ENCODE measurements around the gene SAMD14.

The SAMD14 gene

DNA sequence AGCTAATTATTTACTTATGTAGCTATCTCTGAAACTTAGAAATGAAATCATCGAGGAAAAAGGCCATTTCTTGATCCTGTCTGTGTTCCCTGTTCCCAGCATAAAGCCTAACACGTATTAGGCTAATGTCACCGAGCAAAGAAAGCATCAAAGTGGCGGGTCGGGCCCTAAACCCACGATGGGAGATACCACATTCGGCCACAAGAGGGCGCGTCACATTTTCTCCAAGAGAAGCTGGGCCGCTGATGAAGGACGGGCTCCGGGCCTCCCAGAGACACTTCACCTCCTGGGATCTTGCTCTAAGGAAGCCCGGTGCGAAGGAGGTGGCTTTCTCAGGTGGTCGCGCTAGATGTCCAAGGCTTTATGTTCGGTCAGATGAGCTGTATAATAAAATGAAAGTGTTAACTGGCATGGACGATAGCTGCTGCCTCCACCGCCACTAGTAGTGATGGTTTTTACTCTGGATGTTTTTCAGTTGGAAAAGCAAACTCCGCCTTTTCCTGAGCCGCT, 35.7 kb downstream of the SAMD14 start:
- DNase-seq: peak; percentile 43

DNA sequence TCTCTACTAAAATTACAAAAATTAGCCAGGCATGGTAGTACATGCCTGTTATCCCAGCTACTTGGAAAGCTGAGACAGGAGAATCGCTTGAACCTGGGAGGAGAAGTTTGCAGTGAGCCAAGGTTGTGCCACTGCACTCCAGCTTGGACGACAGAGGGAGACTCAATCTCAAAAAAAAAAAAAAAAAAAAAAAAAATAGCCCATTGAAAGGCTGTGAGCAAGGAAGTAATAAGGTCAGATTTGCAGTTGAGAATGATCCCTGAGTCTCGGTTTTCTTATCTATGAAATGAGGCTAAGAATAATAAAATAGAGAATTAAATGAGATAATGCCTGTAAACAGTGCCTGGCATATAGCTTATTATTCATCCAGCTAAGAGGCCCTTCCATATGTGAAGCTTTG, 36.2 kb downstream of the SAMD14 start:
- no peak for DNase-seq

DNA sequence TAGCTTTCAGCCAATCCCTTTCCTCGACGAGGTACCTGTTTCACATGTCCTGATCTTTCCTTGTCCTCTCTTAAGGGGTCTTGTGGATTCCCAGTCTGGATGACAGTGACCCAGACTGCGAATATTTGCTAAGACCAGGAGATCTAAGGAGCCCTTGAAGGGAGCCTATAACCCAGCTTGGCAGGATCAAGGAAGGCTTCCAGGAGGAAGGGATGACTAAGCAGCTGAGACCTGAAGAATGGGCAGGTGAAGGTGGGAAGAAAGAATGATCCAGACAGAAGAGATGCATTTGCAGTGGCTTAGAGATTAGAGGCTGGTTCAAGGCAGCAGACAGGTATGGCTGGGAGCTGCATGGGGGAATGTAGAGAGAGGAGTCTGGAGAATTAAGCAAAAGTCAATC, 36.7 kb downstream of the SAMD14 start:
- no peak for DNase-seq

DNA sequence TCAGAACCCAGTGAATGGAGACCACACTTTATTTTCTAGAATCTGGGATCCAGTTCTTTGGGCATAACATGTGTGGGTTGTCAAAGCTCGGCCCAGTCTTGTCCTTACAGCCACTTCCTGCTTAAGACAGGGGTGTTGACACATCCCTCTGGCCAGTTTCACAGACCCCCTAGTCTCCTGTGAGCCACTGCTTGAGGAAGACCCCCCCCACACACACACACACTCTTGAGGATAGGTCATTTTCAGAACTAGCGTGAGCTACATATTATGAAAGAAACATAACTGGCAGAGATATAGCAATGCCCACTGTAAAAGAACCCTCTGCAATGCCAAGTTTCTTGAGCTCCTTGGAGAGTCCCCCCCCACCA, 38.1 kb downstream of the SAMD14 start:
- DNase-seq: no peak

DNA sequence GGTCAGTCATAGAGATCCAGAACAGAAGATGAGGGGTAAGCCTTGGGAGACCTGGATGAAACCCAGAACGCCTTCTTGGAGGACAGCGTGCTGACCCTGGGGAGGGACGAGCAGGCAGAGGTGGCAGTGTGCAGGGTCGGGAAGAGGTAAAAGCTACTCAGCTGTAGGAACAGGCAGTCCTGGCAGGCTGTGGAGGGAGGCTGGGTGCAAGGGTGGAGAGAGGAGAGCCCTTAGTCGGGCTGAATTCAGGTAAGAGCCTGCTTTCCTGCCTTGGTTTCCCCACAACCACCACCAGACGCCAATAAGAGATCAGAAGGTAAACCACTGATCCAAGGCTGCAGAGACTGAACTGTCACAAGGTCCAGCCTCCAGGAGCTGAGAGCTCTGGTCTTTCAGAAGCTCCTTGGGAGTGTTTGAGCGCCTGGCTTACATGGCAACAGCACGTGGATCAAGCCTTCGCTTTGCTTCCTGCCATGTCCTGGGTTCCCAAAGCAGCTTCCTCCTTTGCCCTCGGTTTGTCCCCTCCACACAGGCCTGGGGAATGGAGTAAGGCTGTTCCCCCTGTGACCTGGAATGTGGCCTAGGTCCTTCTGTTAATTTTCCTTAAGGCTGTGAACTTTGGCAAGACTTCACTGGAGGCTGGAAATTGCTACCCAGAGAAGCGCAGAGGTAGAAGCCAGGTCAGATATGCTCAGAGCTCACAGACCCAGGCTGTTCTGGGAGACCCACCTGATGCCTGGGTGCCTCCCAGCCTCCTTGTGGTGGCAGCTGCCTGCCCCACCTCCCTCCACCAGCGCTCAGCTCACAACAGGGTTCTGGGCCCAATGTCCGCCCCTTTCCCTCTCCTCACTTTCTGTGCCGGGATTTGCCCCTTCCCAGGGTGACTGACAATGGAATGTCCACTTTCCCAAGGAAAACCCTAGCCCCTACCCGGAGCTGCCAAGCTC, 38.7 kb downstream of the SAMD14 start:
- DNase-seq: no peak

DNA sequence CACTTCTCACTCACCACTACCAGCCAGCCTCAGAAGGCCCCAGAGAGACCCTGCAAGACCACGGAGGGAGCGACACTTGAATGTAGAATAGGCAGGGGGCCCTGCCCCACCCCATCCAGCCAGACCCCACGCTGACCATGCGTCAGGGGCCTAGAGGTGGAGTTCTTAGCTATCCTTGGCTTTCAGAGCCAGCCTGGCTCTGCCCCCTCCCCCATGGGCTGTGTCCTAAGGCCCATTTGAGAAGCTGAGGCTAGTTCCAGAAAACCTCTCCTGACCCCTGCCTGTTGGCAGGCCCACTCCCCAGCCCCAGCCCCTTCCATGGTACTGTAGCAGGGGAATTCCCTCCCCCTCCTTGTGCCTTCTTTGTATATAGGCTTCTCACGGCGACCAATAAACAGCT, 39.9 kb downstream of the SAMD14 start:
- no peak for DNase-seq

DNA sequence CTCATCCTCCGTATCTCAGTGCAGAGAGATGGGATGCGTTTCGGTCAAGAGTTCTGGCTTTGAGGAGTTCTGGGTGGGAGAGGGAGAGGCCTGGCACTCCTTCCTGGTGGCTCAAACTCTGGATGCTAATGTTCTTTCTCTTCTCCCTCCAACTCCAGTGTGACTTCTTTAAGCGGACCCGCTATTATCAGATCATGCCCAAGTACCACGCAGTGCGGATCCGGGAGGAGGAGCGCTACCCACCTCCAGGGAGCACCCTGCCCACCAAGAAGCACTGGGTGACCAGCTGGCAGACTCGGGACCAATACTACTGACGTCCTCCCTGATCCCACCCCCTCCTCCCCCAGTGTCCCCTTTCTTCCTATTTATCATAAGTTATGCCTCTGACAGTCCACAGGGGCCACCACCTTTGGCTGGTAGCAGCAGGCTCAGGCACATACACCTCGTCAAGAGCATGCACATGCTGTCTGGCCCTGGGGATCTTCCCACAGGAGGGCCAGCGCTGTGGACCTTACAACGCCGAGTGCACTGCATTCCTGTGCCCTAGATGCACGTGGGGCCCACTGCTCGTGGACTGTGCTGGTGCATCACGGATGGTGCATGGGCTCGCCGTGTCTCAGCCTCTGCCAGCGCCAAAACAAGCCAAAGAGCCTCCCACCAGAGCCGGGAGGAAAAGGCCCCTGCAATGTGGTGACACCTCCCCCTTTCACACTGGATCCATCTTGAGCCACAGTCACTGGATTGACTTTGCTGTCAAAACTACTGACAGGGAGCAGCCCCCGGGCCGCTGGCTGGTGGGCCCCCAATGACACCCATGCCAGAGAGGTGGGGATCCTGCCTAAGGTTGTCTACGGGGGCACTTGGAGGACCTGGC, 40.8 kb downstream of the SAMD14 start:
- no peak for DNase-seq

DNA sequence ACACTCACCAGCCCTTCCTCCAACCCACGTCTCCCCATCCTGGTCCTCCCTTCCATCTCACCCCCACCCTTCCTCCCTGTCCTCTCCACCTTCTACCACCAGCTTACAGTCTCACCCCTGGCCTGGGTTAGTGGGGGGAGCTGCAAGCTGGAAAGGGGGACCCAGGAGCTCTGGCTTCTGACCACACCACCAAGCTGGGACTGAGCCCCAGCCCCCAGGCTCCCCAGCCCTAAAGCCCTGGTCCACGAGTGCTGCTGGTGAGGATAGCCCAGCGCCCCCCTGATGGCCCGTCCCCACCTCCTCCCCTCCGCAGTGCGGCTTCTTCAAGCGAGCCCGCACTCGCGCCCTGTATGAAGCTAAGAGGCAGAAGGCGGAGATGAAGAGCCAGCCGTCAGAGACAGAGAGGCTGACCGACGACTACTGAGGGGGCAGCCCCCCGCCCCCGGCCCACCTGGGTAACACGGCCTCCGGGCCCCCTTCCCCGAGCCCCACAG, 42.0 kb downstream of the SAMD14 start:
- DNase-seq: no peak

DNA sequence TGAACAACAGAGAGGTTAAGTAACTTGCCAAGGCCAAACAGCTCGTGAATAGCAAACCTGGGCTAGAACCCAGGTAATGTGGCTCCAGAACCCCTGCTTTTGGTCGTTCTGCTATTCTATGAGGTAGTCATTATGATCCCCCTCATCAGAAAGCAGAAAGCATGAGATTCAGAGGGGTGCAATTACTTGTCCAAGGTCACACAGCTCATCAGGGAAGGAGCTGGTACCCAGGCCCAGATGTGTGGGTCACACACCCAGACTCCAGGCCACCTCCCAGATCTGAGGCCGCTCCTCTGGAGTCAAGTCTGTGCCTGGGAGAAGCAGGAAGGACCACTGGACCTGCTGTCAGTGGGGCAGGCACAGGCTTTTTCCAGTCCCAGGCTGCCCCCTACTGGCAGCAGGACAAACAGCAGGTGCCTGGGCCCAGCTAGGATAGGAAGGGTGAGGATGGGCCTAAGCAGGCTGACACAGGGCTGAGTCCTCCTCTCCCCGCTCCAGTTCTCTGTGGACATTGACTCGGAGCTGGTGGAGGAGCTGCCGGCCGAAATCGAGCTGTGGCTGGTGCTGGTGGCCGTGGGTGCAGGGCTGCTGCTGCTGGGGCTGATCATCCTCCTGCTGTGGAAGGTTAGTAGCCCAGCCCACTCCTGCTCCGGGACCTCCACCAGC, 42.6 kb downstream of the SAMD14 start:
- DNase-seq: no peak

DNA sequence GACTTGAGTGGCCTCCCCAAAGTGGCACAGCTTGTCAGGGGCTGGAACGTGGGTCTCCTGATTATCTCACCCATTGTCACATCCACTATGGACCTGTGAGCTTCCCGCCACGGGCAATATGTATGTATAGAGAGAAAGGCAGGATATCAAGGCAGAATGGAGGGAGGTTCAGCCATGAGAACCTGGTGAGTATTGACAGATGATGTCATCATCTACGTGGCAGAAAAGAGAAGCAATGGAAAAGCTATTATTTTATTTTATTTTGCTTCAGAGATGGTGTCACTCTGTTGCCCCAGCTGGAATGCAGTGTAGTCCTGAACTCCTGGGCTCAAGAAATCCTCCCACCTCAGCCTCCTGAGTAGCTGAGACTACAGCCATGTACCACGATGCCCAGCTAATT, 48.2 kb downstream of the SAMD14 start:
- DNase-seq: no peak

DNA sequence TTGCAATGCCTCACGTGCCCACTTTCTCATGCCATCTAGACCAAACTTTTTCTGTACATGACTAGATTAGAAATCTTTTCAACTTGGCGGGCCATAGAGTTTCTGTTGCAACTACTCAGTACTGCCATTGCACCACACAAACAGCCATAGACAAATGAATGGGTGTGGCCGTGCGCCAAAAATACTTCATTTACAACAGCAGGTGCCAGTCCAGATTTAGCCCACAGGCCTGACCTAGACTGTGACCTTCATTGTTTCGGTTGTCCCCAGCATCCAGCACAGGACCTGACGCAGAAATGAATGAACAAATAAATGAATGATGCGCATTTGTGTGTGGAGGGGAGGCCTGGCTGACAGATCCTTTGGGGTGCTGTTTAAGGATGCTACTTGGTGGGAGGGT, 49.1 kb downstream of the SAMD14 start:
- no peak for DNase-seq

DNA sequence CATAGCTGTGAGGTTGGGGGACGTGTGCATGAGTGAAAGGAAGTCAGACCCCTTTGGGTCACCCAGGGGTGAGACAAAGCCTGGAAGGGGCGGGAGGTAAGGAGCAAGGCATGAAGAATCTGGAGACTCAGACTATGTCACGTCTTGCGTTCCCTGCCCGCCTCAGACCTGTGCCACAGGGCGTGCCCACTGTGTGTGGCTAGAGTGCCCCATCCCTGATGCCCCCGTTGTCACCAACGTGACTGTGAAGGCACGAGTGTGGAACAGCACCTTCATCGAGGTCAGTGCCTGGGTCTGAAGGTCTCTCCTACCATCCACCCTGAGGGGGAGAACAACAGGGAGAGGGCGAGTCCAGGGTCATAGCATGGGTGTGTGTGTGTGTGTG, 49.9 kb downstream of the SAMD14 start:
- no peak for DNase-seq

DNA sequence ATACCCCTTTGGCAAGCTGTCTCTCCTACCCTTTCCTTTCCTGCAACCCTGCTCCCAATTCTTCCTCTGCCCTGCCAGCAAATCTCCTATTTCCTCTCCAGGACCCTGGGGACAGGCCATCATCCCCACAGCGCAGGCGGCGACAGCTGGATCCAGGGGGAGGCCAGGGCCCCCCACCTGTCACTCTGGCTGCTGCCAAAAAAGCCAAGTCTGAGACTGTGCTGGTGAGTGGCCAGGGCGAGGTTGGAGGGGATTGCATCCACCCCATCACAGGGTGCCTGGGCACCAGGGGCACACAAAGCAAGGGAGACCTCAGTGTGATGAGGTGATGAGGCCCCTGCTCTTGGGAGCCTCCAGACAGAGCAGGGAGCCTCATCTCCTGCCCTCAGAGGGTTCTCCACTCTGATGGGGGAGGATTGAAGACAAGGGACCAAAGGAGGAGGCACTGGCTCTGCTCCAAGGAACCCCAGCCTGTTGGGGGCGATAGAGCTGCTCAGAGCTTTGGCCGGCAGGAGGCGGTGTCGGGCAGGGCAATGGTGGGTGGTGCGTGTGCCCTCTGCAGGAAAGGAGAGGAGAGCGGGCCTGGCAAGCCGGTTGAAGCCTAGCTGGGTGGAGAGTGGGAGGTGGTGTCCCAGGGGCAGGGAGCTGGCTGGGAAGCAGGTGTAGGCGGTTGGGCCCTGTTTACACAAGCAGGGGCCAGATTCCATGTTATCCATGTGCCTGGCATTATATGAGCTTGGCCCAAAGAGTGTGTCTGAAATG, 50.4 kb downstream of the SAMD14 start:
- DNase-seq: no peak

DNA sequence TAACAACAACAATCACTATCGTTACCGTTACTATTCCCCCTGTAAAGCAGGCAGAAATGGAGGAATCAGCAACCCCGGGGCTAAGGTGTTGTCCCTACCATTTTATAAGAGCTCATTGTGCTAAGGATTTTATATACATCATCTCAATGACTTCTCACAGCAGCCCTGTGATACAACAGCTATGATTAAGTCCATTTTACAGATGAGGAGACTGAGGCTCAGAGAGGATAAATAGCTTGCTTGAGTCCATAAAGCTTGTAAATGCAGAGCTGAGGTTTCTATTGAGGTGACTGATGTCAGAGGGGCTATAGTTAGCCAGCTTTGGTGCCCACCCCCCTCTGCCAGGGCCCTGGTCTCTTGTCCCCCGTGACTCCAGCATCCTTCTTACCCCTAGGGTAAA, 51.5 kb downstream of the SAMD14 start:
- no peak for DNase-seq

DNA sequence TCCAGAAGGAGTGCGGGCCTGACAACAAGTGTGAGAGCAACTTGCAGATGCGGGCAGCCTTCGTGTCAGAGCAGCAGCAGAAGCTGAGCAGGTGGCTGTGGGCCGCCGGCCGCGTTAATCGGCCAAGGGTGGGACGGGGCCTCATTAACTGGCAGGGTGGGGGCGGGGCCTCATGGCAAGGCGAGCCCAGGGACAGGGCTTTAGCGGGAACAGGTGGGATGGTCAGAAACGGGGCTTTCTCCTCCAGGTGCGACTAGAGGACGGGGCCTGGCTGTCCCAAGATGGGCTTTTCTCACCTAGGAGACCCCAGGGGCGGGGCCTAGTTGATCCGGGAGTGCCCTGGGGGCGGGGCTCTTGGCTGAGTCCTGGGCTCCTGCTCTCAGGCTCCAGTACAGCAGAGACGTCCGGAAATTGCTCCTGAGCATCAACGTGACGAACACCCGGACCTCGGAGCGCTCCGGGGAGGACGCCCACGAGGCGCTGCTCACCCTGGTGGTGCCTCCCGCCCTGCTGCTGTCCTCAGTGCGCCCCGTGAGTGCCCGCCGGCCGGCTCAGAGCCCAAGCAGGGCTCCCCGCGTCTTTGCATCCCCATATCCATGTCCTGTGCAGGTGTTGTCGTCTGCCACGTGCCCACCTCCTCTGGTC, 53.2 kb downstream of the SAMD14 start:
- no peak for DNase-seq

DNA sequence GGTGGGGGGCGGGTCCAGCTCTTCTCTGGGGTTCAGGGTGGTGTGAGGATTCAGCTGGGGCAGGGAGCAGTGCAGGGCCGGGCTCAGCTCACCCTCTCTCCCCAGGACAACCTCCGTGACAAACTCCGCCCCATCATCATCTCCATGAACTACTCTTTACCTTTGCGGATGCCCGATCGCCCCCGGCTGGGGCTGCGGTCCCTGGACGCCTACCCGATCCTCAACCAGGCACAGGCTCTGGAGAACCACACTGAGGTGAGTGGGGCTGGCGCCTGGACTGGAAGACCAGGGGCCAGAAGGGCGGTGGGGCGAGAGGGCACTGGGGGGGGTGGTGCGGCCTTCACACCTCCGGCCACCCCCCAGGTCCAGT, 53.8 kb downstream of the SAMD14 start:
- no peak for DNase-seq

DNA sequence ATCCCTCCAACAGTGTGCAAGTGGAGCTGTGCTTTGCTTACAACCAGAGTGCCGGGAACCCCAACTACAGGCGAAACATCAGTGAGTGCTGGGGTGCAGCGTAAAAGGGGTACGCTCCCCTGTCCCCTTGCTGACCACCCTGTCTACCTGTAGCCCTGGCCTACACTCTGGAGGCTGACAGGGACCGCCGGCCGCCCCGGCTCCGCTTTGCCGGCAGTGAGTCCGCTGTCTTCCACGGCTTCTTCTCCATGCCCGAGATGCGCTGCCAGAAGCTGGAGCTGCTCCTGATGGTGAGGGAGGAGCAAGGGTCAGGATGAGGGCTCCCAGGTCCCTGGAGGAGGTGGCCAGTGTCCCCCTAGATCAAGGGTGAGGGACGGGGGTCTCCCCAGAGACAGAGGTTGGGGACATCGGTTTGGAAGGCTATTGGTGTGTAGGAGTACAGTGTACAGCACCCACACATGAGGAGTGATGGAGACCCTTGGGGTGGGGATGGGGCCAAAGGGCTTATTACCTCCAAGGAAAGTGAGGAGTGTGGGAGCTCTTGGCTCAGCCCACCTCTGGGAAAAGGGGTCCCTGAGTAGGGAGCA, 54.4 kb downstream of the SAMD14 start:
- DNase-seq: no peak

DNA sequence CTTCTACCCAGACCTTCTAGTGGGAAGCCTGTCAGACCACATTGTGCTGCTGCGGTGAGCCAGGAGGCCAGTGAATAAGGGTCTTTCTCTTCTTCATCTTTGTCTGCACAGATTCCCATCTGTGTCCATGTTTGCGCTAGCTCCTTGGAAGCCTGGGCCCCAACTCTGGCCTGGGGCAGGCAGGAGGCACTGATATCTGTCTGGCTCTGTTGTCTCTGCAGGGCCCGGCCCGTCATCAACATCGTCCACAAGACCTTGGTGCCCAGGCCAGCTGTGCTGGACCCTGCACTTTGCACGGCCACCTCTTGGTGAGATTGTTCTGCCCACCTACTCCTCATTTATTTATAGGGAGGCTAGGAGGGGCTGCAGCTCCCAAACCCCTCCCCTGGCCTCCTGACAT, 55.7 kb downstream of the SAMD14 start:
- no peak for DNase-seq

DNA sequence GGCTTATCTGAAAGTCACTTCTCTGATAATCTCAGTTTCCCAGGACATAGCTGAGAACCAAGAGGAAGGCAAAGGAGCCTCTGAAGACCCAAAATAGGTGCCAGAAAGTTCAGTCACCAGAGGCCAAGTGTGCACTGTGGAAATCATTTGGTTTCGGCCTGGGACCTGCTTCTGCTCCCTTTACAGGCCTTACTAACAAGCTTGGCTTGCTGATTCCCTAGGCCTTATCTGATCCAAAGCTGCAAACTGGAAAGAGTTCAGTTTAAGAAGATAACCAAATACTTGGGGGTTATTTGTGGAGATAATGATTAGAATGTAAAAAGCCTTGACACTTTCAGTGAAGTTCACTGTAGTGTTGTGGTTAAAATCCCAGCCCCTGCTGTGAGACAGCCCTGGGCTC, 57.0 kb downstream of the SAMD14 start:
- DNase-seq: no peak

DNA sequence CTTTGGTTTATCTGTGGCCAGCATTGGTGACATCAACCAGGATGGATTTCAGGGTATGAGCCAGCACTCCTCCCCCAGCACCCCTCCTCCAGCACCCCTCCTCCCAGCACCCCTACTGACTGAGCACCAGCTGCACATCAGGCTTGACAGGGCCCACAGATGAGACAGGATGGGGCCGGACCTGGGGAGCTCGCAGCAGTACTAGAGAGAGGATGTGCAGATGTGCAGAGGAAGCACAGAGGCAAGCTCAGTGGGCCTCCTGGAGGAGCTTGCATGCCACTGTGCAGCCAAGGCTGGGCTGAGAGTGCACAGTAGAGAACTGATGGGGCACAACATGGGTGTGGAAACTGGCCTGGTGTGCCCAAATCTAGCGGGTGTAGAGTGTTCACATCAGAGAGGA, 57.8 kb downstream of the SAMD14 start:
- DNase-seq: no peak

DNA sequence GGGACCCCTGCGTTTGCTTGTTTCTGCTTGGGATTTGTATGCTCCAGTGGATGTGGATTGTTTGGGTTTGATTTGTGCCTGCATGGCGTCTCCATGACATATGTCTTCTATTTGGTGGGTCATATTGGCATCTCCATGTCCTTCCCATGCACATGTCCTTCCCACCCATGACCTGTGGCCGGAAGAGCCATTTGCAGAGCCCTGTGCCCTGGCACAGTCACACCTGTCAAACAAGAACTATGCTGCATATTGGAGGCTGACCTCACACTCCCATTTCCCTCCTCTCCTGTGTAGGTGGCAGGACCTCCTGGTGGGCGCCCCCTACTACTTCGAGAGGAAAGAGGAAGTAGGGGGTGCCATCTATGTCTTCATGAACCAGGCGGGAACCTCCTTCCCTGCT, 58.3 kb downstream of the SAMD14 start:
- DNase-seq: no peak

All from NCI-H187 treated with DMSO at 0.1 percent for 48 hours (cell line).